Hepatocyte (in vitro differentiated cells): ENCODE data around the gene RANGAP1. TPM values are rescaled to one million over a fixed set of nuclear protein-coding genes. Genes with fewer than 3 reads are reported as not detected.

ENCODE experiments used
- DNase-seq: peaks from one replicate; pipeline ENCODE4 v3.0.0-alpha.2; 2016; ENCODE audit warnings: low spot score
- H2AFZ ChIP-seq: fragments of 200-600 bp; sonication (generic); 2 replicates; pipeline ENCODE4 v1.6.0; 2016; ENCODE audit warnings: antibody characterized with exemption, mild to moderate bottlenecking
- H3K27ac ChIP-seq: fragments of 200-600 bp; sonication (generic); 2 replicates; pipeline ENCODE4 v1.5.1; 2016; ENCODE audit warnings: mild to moderate bottlenecking
- H3K27me3 ChIP-seq: fragments of 200-600 bp; sonication (generic); 2 replicates; pipeline ENCODE4 v1.6.1; 2016
- H3K36me3 ChIP-seq: fragments of 200-600 bp; sonication (generic); replicated peaks from 2 replicates; pipeline ENCODE4 v1.5.1; 2016; ENCODE audit warnings: low read depth; ENCODE audit not compliant: insufficient read depth
- H3K4me1 ChIP-seq: fragments of 200-600 bp; sonication (generic); 2 replicates; pipeline ENCODE4 v1.5.1; 2016; ENCODE audit warnings: mild to moderate bottlenecking, moderate library complexity; ENCODE audit not compliant: insufficient read depth
- H3K4me2 ChIP-seq: fragments of 200-600 bp; sonication (generic); 2 replicates; pipeline ENCODE4 v1.6.0; 2016
- H3K4me3 ChIP-seq: fragments of 200-600 bp; sonication (generic); 2 replicates; pipeline ENCODE4 v1.5.1; 2016; ENCODE audit warnings: mild to moderate bottlenecking
- H3K79me2 ChIP-seq: fragments of 200-600 bp; sonication (generic); 2 replicates; pipeline ENCODE4 v1.6.0; 2017; ENCODE audit warnings: mild to moderate bottlenecking
- H3K9me2 ChIP-seq: fragments of 200-600 bp; sonication (generic); replicated peaks from 2 replicates; pipeline ENCODE4 v1.6.0; 2017; ENCODE audit warnings: mild to moderate bottlenecking; ENCODE audit not compliant: insufficient read depth
- H3K9me3 ChIP-seq: fragments of 200-600 bp; sonication (generic); 2 replicates; pipeline ENCODE4 v1.5.1; 2016; ENCODE audit warnings: low read depth, mild to moderate bottlenecking
- H4K20me1 ChIP-seq: fragments of 200-600 bp; sonication (generic); 2 replicates; pipeline ENCODE4 v1.6.0; 2016; ENCODE audit warnings: mild to moderate bottlenecking; ENCODE audit not compliant: insufficient read depth, poor library complexity, severe bottlenecking
- CTCF ChIP-seq: fragments of 200-600 bp; sonication (generic); IDR thresholded peaks from 2 replicates; pipeline ENCODE4 v1.5.1; 2016; ENCODE audit warnings: antibody characterized with exemption, mild to moderate bottlenecking; ENCODE audit not compliant: poor library complexity
- EZH2 ChIP-seq: fragments of 200-600 bp; sonication (generic); IDR thresholded peaks from 2 replicates; pipeline ENCODE4 v1.6.1; 2016; ENCODE audit warnings: antibody characterized with exemption, mild to moderate bottlenecking, borderline replicate concordance
- EZH2phosphoT487 ChIP-seq: fragments of 200-600 bp; sonication (generic); IDR thresholded peaks from one replicate; pipeline ENCODE4 v1.6.1; 2018; ENCODE audit warnings: antibody characterized with exemption, mild to moderate bottlenecking, low read depth, moderate library complexity; ENCODE audit not compliant: unreplicated experiment, severe bottlenecking
- WGBS: methylation state at CpG from one replicate; pipeline ENCODE4 v1.1.6; 2016; ENCODE audit warnings: low lambda C conversion rate; ENCODE audit errors: missing lambda C conversion rate; 5-methylcytosine and 5-hydroxymethylcytosine counted together
- polyA plus RNA-seq: library from polyadenylated mRNA; unstranded; fragments of >200 nt; fragmentation: Nextera tagmentation; extraction: Ambion mirVana; gene quantifications from 2 replicates; pipeline ENCODE4 v1.2.1, GENCODE V29; 2016
- total RNA-seq: library from RNA; depleted of rRNA; stranded (reverse); fragments of >200 nt; gene quantifications from 2 replicates; pipeline ENCODE4 v1.2.3, GENCODE V29; 2014

Gene RANGAP1
- total and polyA plus RNA-seq, 2 experiments from 2014 or later = 35.2 to 38.1 TPM

DNA sequence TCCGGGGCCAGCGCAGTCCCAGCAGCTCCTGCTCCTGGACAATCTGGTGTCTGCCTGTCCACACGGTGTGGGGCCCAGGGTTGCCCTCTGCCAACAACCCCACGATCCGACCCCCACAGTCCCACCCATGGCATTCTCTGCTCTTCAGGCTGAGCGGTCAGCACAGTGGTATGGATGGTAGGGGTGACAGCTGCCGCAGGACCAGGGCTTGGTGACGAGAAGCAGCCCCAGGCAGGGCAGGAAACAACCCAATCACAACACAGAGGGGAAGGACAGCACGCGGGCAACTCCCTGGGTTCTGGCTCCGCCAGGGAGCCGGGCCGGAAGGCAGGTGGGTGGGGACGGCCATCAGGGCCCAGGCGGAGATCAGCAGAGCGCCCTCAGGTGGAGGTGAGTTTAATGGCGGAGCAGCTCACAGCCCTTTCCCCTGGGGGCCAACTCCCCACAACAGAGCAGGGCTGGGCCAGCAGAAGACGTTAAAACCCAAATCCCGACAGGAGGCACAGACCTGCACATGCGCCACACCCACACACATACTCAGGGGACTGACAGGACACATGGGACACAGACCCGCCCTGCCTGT, 40.0 kb downstream of the RANGAP1 start:
- H3K4me3 ChIP-seq = no peak overlapping the region
- no peaks in the 10 kb centered on the region for H3K36me3 ChIP-seq
- H3K4me2 ChIP-seq = no peak overlapping the region
- H3K9me2 ChIP-seq = no peaks in the 10 kb centered on the region
- TF ChIP-seq EZH2 (no peak), CTCF (no peak), EZH2phosphoT487 (no peak)
- DNase-seq = no peak
- no peaks in the 10 kb centered on the region for H4K20me1 ChIP-seq
- no peaks in the 10 kb centered on the region for H3K9me3 ChIP-seq
- 89% methylated on average over 21 of the region's 21 CpGs for WGBS
- H3K27me3 ChIP-seq = no peaks in the 10 kb centered on the region
- no peaks in the 10 kb centered on the region for H3K79me2 ChIP-seq
- no peak overlapping the region for H2AFZ ChIP-seq
- no peaks in the 10 kb centered on the region for H3K4me1 ChIP-seq
- H3K27ac ChIP-seq = no peak overlapping the region

- H4K20me1 ChIP-seq = no peaks in the 10 kb centered on the region
- H3K79me2 ChIP-seq = no peaks in the 10 kb centered on the region
- H3K36me3 ChIP-seq = no peaks in the 10 kb centered on the region
- no peak overlapping the region for H3K4me3 ChIP-seq
- WGBS = 86% methylated on average over 6 of the region's 6 CpGs
- H3K4me2 ChIP-seq = no peak overlapping the region
- no peaks in the 10 kb centered on the region for H3K4me1 ChIP-seq
- TF ChIP-seq EZH2phosphoT487 (no peak), CTCF (no peak), EZH2 (no peak)
- no peak for DNase-seq
- no peak overlapping the region for H3K27ac ChIP-seq
- no peaks in the 10 kb centered on the region for H3K9me3 ChIP-seq
- H3K27me3 ChIP-seq = no peaks in the 10 kb centered on the region
- H3K9me2 ChIP-seq = no peaks in the 10 kb centered on the region
- H2AFZ ChIP-seq = no peak overlapping the region
Observed at GRCh38 chr22:41243361-41243760, 42.6 kb downstream of the RANGAP1 start.

DNA sequence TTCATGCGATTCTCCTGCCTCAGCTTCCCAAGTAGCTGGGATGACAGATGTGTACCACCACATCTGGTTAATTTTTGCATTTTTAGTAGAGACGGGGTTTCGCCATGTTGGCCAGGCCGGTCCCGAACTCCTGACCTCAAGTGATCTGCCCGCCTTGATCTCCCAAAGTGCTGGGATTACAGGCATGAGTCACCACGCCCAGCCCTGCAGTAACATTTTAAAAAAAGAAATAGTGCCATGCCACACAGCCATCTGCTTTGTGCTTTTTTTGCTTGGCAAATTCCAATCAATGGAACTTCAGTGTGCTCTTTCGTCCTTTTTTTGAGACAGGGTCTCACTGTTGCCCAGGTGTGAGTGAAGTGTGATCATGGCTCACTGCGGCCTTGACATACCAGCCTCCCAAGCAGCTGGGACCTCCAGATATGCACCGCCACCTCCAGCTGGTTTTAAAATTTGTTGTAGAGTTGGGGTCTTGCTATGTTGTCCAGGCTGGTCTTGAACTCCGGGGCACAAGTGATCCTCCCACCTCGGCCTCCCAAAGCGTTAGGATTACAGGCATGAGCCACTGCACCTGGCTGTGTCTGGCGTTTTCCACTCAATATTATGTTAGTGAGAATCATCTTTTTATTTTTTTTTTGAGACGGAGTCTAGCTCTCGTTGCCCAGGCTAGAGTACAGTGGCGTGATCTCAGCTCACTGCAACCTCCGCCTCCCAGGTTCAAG, 43.4 kb downstream of the RANGAP1 start:
- Histone ChIP-seq H3K36me3 (no peaks in the 10 kb centered on the region), H3K9me3 (no peaks in the 10 kb centered on the region), H3K27ac (no peak overlapping the region), H3K9me2 (no peaks in the 10 kb centered on the region), H4K20me1 (no peaks in the 10 kb centered on the region), H3K4me3 (no peak overlapping the region), H3K4me2 (no peak overlapping the region), H2AFZ (no peak overlapping the region), H3K4me1 (no peaks in the 10 kb centered on the region), H3K27me3 (no peaks in the 10 kb centered on the region), H3K79me2 (no peaks in the 10 kb centered on the region)
- DNase-seq = no peak
- WGBS = 86% methylated on average over 18 of the region's 18 CpGs
- no peak for TF ChIP-seq CTCF
- no peak for TF ChIP-seq EZH2phosphoT487
- no peak for TF ChIP-seq EZH2
